Right lobe of liver (tissue), 4 donors: ENCODE data around the gene UGT1A4.

Experiments used
- POLR2A ChIP-seq: fragments of 450-650 bp; IDR thresholded peaks from one replicate; pipeline ENCODE4 v1.6.1; 2017; ENCODE audit warnings: antibody characterized with exemption, mild to moderate bottlenecking
- TF ChIP-seq, protein P1 (sequence below), 4 donors: fragments of 200-600 bp in 3 of 4; fragments of 450-650 bp in 1 of 4; IDR thresholded peaks; one replicate each; pipeline versions ENCODE4 v1.5.1 to v1.8.0; 2016 to 2022; ENCODE audit warnings: antibody characterized with exemption in 4 of 4, mild to moderate bottlenecking in 2 of 4
- donor health status: DM: no; HTN: no; CAD: no.
- donor health status: DM: no; HTN: no; CAD: no.
- donor health status: DM: no; HTN: yes; CAD: no.

DNA sequence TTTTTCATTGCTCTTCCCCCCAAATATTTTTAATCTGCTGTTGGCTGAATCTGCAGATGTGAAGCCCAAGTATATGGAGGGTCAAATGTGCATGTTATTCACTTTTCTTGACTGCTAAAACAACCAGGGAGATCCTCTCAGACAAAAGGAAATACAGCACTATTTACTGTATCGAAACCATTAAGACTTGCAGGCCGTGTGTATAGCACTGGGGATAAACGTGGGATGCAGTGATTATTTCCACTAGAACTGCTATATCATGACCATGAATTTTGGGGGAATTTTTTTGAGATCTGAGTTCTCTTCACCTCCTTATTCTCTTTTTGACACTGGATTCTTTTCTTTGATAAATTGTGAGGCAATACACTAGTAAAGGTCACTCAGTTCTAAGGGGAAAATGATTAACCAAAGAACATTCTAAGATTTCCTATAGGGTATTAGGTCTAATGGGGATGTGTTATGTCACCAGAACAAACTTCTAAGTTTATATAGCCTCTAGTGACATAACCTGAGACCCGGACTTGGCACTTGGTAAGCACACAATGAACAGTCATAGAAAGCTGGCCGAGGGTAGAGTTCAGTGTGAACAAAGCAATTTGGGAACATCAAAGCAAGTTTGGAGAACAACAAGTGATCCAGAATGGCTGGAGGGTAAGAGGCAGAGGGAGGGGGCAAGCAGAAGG, 26.7 kb downstream of the UGT1A4 start:
- TF ChIP-seq, protein P1, sequence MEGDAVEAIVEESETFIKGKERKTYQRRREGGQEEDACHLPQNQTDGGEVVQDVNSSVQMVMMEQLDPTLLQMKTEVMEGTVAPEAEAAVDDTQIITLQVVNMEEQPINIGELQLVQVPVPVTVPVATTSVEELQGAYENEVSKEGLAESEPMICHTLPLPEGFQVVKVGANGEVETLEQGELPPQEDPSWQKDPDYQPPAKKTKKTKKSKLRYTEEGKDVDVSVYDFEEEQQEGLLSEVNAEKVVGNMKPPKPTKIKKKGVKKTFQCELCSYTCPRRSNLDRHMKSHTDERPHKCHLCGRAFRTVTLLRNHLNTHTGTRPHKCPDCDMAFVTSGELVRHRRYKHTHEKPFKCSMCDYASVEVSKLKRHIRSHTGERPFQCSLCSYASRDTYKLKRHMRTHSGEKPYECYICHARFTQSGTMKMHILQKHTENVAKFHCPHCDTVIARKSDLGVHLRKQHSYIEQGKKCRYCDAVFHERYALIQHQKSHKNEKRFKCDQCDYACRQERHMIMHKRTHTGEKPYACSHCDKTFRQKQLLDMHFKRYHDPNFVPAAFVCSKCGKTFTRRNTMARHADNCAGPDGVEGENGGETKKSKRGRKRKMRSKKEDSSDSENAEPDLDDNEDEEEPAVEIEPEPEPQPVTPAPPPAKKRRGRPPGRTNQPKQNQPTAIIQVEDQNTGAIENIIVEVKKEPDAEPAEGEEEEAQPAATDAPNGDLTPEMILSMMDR (IDR thresholded peaks at IDR 0.05), result no peak
- no peak for TF ChIP-seq POLR2A
